Measurements from ENCODE around the gene ASIC4.

The ASIC4 gene

GRCh38 chr2:219560893-219561178 is 46.6 kb downstream of the ASIC4 start:
- Mint-ChIP-seq H3K9me3 (peaks cover 0 to 2% of the 10 kb centered on the region in 2 donors), H3K36me3 (no peaks in the 10 kb centered on the region), H3K4me3 (no peak overlapping the region), H3K4me1 (no peaks in the 10 kb centered on the region), H3K27me3 (peaks cover 46 to 54% of the 10 kb centered on the region in 2 donors), H3K27ac (no peak overlapping the region)
- ATAC-seq (replicated peaks) (no peak), DNase-seq (no peak)

DNA sequence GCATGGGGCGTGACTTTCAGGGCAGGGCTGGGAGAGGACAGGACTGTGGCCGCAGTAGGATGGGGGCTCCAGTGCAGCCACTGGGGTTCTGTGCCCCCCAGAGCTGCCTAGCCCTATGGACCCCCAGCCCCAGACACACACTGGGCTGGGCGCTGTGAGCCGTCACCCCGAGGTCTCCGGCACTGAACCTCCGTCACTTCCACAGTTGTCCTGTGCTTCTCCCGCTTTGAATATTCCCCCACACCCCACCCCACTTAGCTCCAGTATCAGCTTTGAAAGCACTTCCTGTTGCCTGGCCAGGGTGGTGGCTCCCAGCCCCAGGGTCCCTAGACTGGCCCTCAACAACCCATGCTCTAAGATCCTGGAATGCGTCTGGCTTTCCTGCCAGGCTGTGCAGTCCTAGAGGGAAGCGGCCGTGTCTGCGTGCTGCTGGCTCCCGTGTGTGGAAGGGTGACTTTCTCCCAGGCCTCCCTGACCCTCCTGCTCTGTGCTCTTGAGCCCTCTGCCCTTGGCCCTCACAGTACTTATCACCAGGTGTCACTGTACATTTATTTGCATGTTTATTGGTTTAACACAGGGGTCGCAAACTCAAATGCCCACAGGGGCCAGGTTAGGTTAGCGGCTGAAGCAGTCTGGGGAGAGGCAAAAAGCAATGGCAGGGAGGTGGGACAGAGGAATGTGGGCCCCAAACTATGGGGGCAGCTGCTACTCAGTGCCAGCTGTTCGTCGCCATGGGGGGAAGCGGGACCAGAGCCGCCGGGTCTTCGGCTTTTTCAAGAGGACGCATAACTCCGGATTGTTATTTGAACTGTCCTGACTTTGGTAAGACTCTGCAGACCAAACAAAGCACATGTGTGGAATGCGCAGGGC is 47.1 kb downstream of the ASIC4 start:
- Mint-ChIP-seq H3K27ac (no peak overlapping the region), H3K27me3 (peaks cover 49 to 55% of the 10 kb centered on the region in 2 donors), H3K9me3 (peaks cover 0 to 2% of the 10 kb centered on the region in 2 donors), H3K4me3 (no peak overlapping the region), H3K4me1 (no peaks in the 10 kb centered on the region), H3K36me3 (no peaks in the 10 kb centered on the region)
- DNase-seq (no peak), ATAC-seq (replicated peaks) (no peak)

- Mint-ChIP-seq H3K27me3 (peaks cover 54 to 56% of the 10 kb centered on the region in 2 donors), H3K9me3 (peaks cover 0 to 2% of the 10 kb centered on the region in 2 donors), H3K36me3 (no peaks in the 10 kb centered on the region), H3K4me1 (no peaks in the 10 kb centered on the region), H3K27ac (no peak overlapping the region), H3K4me3 (no peak overlapping the region)
- DNase-seq (no peak), ATAC-seq (replicated peaks) (no peak)
Measured at GRCh38 chr2:219562049-219563020, 48.1 kb downstream of the ASIC4 start.

DNA sequence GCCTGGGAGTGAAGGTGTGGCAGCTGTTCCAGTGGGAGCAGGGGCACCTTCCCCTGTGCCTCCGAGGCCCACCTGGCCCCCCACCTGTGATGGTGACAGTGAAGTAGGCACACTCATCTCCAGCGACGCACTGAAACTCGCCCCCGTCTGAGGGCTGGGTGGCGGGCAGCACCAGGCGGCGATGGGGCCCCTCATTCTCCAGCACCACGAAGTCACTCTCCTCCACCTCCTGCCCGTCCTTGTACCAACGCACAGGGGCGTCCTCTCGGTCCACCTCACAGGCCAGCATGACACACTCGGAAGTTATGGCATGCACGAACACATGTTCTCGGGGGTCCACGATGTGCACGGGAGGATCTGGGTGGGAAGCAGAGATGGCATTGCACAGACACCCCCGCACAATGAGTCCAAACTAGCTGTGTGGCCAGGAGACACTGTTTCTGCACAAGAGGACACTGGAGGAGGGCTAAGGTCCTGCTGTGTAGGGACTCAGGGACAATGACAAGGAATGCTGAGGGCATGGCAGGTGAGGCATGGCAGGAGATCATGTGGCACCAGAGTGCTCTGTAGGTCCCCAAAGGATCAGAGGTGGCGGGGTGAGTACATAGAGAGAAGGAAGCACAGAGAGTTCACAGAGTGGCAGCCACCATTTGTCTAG is 49.1 kb downstream of the ASIC4 start:
- no peaks in the 10 kb centered on the region for H3K4me1 Mint-ChIP-seq
- H3K9me3 Mint-ChIP-seq, result peaks cover 0 to 2% of the 10 kb centered on the region in 2 donors
- no peaks in the 10 kb centered on the region for H3K36me3 Mint-ChIP-seq
- no peak overlapping the region for H3K4me3 Mint-ChIP-seq
- ATAC-seq (replicated peaks) (no peak), DNase-seq (no peak)
- H3K27ac Mint-ChIP-seq, result peak overlapping the region; percentile 15
- H3K27me3 Mint-ChIP-seq, result peaks cover 55 to 58% of the 10 kb centered on the region in 2 donors

GRCh38 chr2:219565130-219566080 is 51.1 kb downstream of the ASIC4 start:
- Mint-ChIP-seq H3K9me3 (peaks cover 0 to 2% of the 10 kb centered on the region in 2 donors), H3K27ac (no peak overlapping the region), H3K4me3 (no peak overlapping the region), H3K27me3 (peaks cover 60 to 68% of the 10 kb centered on the region in 2 donors), H3K36me3 (no peaks in the 10 kb centered on the region), H3K4me1 (no peaks in the 10 kb centered on the region)
- ATAC-seq (replicated peaks), result no peak
- DNase-seq, result no peak

GRCh38 chr2:219566640-219567039 is 52.4 kb downstream of the ASIC4 start:
- Mint-ChIP-seq H3K9me3 (peaks cover 0 to 2% of the 10 kb centered on the region in 2 donors), H3K4me1 (peaks cover 0 to 2% of the 10 kb centered on the region in 2 donors), H3K27ac (no peak overlapping the region), H3K36me3 (no peaks in the 10 kb centered on the region), H3K4me3 (no peak overlapping the region), H3K27me3 (peaks cover 56 to 59% of the 10 kb centered on the region in 2 donors)
- ATAC-seq (replicated peaks) (no peak), DNase-seq (no peak)

- Mint-ChIP-seq H3K36me3 (no peaks in the 10 kb centered on the region), H3K4me3 (no peak overlapping the region)
Measured at GRCh38 chr2:219567131-219567530, 52.8 kb downstream of the ASIC4 start.

GRCh38 chr2:219567791-219568361 is 53.6 kb downstream of the ASIC4 start:
- peaks cover 0 to 2% of the 10 kb centered on the region in 2 donors for H3K9me3 Mint-ChIP-seq
- DNase-seq, result no peak

More at GRCh38 chr2:219567131-219567530, 52.8 kb downstream of the ASIC4 start:
- ATAC-seq (replicated peaks) (no peak), DNase-seq (no peak)
- Mint-ChIP-seq H3K4me1 (peaks cover 0 to 6% of the 10 kb centered on the region in 2 donors), H3K27me3 (peaks cover 59 to 61% of the 10 kb centered on the region in 2 donors), H3K9me3 (peaks cover 0 to 2% of the 10 kb centered on the region in 2 donors), H3K27ac (no peak overlapping the region)

GRCh38 chr2:219569041-219569440 is 54.8 kb downstream of the ASIC4 start:
- Mint-ChIP-seq H3K36me3 (no peaks in the 10 kb centered on the region), H3K4me3 (no peak overlapping the region)

More at GRCh38 chr2:219567791-219568361, 53.6 kb downstream of the ASIC4 start:
- peaks cover 0 to 7% of the 10 kb centered on the region in 2 donors for H3K4me1 Mint-ChIP-seq
- H3K4me3 Mint-ChIP-seq, result no peak overlapping the region
- no peak overlapping the region for H3K27ac Mint-ChIP-seq
- peaks cover 56 to 61% of the 10 kb centered on the region in 2 donors for H3K27me3 Mint-ChIP-seq
- H3K36me3 Mint-ChIP-seq, result no peaks in the 10 kb centered on the region
- ATAC-seq (replicated peaks), result no peak

GRCh38 chr2:219569635-219570034 is 55.4 kb downstream of the ASIC4 start:
- no peak overlapping the region for H3K27ac Mint-ChIP-seq
- peaks cover 51 to 70% of the 10 kb centered on the region in 2 donors for H3K27me3 Mint-ChIP-seq
- H3K4me3 Mint-ChIP-seq, result no peak overlapping the region
- no peak for ATAC-seq (replicated peaks)
- no peak for DNase-seq
- H3K4me1 Mint-ChIP-seq, result peaks cover 0 to 7% of the 10 kb centered on the region in 2 donors
- H3K36me3 Mint-ChIP-seq, result no peaks in the 10 kb centered on the region
- no peaks in the 10 kb centered on the region for H3K9me3 Mint-ChIP-seq

More at GRCh38 chr2:219569041-219569440, 54.8 kb downstream of the ASIC4 start:
- ATAC-seq (replicated peaks), result no peak
- no peak for DNase-seq
- peaks cover 0 to 2% of the 10 kb centered on the region in 2 donors for H3K9me3 Mint-ChIP-seq
- H3K4me1 Mint-ChIP-seq, result peaks cover 0 to 7% of the 10 kb centered on the region in 2 donors
- peaks cover 55 to 71% of the 10 kb centered on the region in 2 donors for H3K27me3 Mint-ChIP-seq
- H3K27ac Mint-ChIP-seq, result no peak overlapping the region

DNA sequence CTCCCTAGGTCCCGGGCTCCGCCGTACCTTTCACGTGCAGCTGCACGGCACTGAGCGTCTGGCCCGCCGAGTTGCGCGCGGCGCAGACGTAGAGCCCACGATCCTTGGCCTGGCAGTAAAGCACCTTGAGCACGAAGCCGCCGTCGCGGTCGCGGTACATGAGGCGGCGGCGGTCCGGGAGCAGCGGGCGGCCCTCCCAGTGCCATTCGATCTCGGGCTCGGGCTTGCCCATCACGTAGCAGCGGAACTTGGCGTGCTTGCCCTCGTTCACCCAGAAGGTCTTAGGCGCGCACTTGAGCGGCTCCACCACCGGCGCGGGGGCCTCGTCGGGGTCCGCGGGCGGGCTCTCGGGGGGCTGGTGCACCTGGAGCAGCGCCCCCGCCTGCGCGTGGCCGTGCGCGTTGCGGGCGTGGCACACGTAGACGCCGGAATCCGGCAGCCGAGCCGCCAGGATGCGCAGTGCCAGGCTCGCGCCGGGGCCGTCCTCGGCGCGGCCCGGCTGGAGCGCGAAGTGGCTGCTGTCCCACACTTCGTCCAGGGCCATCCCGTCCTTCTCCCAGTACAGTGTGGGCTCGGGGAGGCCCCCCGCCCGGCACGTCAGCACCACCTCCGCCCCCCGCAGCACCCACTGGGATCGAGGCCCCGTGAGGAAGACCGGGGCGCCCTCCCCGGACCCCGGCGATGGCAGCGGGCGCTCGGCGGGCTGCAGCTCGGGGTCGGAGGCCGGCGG is 56.1 kb downstream of the ASIC4 start:
- no peaks in the 10 kb centered on the region for H3K36me3 Mint-ChIP-seq
- H3K4me3 Mint-ChIP-seq, result peak overlapping the region; percentile 29 to 55
- peaks cover 57 to 76% of the 10 kb centered on the region in 2 donors for H3K27me3 Mint-ChIP-seq
- peaks cover 0 to 7% of the 10 kb centered on the region in 2 donors for H3K4me1 Mint-ChIP-seq
- DNase-seq (no peak), ATAC-seq (replicated peaks) (peak; percentile 18 to 28)
- no peak overlapping the region for H3K27ac Mint-ChIP-seq
- no peaks in the 10 kb centered on the region for H3K9me3 Mint-ChIP-seq

- ATAC-seq (replicated peaks), result peak; percentile 11 to 15
- peaks cover 0 to 7% of the 10 kb centered on the region in 2 donors for H3K4me1 Mint-ChIP-seq
- H3K27ac Mint-ChIP-seq, result no peak overlapping the region
- no peaks in the 10 kb centered on the region for H3K36me3 Mint-ChIP-seq
- no peaks in the 10 kb centered on the region for H3K9me3 Mint-ChIP-seq
- H3K4me3 Mint-ChIP-seq, result peak overlapping the region; percentile 48 to 55
- peaks cover 60 to 78% of the 10 kb centered on the region in 2 donors for H3K27me3 Mint-ChIP-seq
- DNase-seq, result no peak
Measured at GRCh38 chr2:219570924-219571310, 56.6 kb downstream of the ASIC4 start.
